ENCODE measurements around the gene PET100.

GRCh38 chr19:7625763-7626372 lies 3.7 kb upstream of the PET100 start:
- TF ChIP-seq, protein P1, sequence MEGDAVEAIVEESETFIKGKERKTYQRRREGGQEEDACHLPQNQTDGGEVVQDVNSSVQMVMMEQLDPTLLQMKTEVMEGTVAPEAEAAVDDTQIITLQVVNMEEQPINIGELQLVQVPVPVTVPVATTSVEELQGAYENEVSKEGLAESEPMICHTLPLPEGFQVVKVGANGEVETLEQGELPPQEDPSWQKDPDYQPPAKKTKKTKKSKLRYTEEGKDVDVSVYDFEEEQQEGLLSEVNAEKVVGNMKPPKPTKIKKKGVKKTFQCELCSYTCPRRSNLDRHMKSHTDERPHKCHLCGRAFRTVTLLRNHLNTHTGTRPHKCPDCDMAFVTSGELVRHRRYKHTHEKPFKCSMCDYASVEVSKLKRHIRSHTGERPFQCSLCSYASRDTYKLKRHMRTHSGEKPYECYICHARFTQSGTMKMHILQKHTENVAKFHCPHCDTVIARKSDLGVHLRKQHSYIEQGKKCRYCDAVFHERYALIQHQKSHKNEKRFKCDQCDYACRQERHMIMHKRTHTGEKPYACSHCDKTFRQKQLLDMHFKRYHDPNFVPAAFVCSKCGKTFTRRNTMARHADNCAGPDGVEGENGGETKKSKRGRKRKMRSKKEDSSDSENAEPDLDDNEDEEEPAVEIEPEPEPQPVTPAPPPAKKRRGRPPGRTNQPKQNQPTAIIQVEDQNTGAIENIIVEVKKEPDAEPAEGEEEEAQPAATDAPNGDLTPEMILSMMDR (IDR thresholded peaks at IDR 0.05; ENCODE audit: insufficient read depth, low read length), result no peak
- TF ChIP-seq POLR2AphosphoS5 (IDR thresholded peaks at IDR 0.05; ENCODE audit: low read depth), result no peak
